ENCODE results near the gene GP1BB.

GP1BB gene

DNA sequence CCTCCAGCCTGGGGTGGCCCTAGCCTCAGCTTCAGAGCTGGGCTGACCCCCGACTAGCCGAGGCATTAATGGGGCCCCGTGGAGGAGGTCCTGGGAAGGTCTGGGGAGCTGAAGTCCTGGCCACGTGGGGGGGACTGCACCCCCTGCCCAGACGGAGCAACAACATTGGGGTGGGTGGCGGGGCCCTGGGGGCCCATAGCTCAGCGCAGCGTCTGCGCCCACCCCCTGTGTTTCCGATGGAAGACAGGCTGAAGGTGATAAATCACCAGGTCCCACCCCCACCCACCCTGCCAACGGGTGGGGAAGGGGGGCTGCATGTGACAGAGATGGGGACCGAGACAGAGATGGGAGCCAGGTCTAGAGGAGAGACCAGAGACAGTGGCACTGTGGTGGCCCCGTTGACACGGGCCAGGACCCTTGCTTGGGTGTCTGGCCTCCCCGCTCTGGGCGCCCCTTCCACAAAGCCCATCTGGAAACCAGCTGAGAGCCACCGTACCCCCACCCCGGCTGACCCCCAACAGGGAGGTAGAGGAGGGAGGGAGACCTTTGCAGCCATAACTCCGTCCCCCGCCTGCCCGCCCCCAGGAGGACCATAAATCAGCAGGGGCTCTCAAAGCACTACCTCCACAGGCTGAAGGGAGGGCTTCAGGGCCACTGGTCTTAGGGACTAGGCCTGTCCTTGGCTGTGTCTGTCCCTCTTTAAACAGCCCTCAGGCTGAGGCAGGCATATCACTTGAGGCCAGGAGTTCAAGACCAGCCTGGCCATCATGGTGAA is 8.2 kb downstream of the GP1BB start:
- Histone ChIP-seq H4K20me1 (ENCODE audit: insufficient read depth, low read length, poor library complexity, severe bottlenecking) (no peaks in the 10 kb centered on the region), H3F3A (ENCODE audit: low read depth) (no peaks in the 10 kb centered on the region), H3K27me3 (ENCODE audit: insufficient read depth, low read length, poor library complexity, severe bottlenecking) (no peaks in the 10 kb centered on the region), H3K79me2 (ENCODE audit: insufficient read depth, low read length) (no peaks in the 10 kb centered on the region), H3K4me3 (ENCODE audit: low read length, poor library complexity, severe bottlenecking) (peak overlapping the region; percentile 69), H3K4me1 (ENCODE audit: insufficient read depth, low read length, poor library complexity, severe bottlenecking) (no peaks in the 10 kb centered on the region), H3K9ac (ENCODE audit: low read depth, low read length, poor library complexity, severe bottlenecking) (no peak overlapping the region), H2AFZ (ENCODE audit: low read length) (no peak overlapping the region), H3K9me3 (ENCODE audit: insufficient read depth, low read depth, low read length) (no peaks in the 10 kb centered on the region), H3K9me2 (replicated peaks; ENCODE audit: low read depth, low read length) (no peaks in the 10 kb centered on the region), H3K4me2 (ENCODE audit: low read depth, low read length, poor library complexity, severe bottlenecking) (peak overlapping the region; percentile 74), H3K36me3 (ENCODE audit: insufficient read depth, low read length) (no peaks in the 10 kb centered on the region)
- TF ChIP-seq, protein P1, sequence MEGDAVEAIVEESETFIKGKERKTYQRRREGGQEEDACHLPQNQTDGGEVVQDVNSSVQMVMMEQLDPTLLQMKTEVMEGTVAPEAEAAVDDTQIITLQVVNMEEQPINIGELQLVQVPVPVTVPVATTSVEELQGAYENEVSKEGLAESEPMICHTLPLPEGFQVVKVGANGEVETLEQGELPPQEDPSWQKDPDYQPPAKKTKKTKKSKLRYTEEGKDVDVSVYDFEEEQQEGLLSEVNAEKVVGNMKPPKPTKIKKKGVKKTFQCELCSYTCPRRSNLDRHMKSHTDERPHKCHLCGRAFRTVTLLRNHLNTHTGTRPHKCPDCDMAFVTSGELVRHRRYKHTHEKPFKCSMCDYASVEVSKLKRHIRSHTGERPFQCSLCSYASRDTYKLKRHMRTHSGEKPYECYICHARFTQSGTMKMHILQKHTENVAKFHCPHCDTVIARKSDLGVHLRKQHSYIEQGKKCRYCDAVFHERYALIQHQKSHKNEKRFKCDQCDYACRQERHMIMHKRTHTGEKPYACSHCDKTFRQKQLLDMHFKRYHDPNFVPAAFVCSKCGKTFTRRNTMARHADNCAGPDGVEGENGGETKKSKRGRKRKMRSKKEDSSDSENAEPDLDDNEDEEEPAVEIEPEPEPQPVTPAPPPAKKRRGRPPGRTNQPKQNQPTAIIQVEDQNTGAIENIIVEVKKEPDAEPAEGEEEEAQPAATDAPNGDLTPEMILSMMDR (conservative IDR thresholded peaks at IDR 0.05; ENCODE audit: low read length): no peak
- TF ChIP-seq EZH2phosphoT487 (IDR thresholded peaks at IDR 0.05; ENCODE audit: borderline replicate concordance): no peak

DNA sequence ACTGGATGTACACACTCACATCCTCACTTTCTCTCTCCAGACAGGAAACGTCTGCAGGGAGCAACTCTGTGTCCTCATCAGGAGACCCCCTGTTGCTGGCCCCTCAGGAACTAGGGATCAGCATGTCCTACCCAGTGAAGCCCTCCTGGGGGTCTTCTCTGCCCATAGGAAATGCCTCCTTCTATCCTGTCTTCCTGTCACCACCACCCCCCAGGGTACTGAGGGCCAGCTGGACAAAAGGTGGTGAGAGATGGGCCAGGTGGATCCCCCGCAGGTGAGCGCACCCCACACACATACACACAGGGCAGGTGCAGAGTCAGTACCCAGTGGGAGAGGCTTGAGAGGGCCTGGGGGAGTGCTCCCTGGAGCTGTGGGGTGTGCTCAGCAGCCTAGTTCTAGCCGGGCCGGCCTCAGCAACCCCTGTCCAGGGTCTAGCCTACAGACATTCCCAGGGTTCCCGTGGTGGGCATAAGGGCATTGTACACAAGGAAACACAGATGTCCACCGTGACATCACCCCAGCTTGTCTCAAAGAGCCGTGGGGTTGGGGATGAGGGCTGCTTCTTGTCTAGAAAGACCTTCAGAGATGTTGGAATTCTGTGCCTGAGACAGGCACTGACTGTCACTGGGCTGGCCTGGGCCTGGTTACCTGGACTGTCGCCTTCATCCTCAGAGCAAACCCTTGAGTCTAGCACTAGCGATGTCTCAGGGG is 9.2 kb downstream of the GP1BB start:
- no peak overlapping the region for H2AFZ ChIP-seq (ENCODE audit: low read length)
- no peaks in the 10 kb centered on the region for H3K9me3 ChIP-seq (ENCODE audit: insufficient read depth, low read depth, low read length)
- no peak overlapping the region for H3K9ac ChIP-seq (ENCODE audit: low read depth, low read length, poor library complexity, severe bottlenecking)
- H3K4me1 ChIP-seq (ENCODE audit: insufficient read depth, low read length, poor library complexity, severe bottlenecking): no peaks in the 10 kb centered on the region
- no peak for TF ChIP-seq EZH2phosphoT487 (IDR thresholded peaks at IDR 0.05; ENCODE audit: borderline replicate concordance)
- TF ChIP-seq, protein P1 (conservative IDR thresholded peaks at IDR 0.05; ENCODE audit: low read length): no peak
- H3K4me2 ChIP-seq (ENCODE audit: low read depth, low read length, poor library complexity, severe bottlenecking): no peak overlapping the region
- H3K36me3 ChIP-seq (ENCODE audit: insufficient read depth, low read length): no peaks in the 10 kb centered on the region
- no peak overlapping the region for H3K4me3 ChIP-seq (ENCODE audit: low read length, poor library complexity, severe bottlenecking)
- no peaks in the 10 kb centered on the region for H4K20me1 ChIP-seq (ENCODE audit: insufficient read depth, low read length, poor library complexity, severe bottlenecking)
- H3K9me2 ChIP-seq (replicated peaks; ENCODE audit: low read depth, low read length): no peaks in the 10 kb centered on the region
- H3K79me2 ChIP-seq (ENCODE audit: insufficient read depth, low read length): no peaks in the 10 kb centered on the region
- H3K27me3 ChIP-seq (ENCODE audit: insufficient read depth, low read length, poor library complexity, severe bottlenecking): no peaks in the 10 kb centered on the region
- no peaks in the 10 kb centered on the region for H3F3A ChIP-seq (ENCODE audit: low read depth)

DNA sequence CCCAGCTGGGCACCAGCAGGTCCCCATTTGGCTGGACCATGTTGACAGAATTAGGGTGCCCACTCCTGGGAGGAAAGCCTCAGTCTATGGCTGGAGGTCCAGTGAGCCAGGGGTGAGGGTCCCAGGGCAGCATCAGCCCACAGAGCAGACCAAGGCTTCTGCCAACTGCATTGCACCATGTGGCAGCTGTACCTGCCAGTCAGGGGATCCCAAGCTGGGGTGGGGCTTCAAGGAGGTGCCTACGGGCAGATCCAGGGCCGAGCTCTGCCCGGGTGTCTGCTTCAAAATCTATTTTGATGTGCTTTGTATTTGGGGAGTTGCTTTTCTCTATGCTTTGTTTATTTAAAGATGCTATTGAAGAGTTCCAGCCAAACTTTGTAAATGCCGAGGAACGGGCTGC is 10.4 kb downstream of the GP1BB start:
- Histone ChIP-seq H3K4me3 (ENCODE audit: low read length, poor library complexity, severe bottlenecking) (no peak overlapping the region), H3K79me2 (ENCODE audit: insufficient read depth, low read length) (no peaks in the 10 kb centered on the region), H3K9ac (ENCODE audit: low read depth, low read length, poor library complexity, severe bottlenecking) (no peak overlapping the region), H3K36me3 (ENCODE audit: insufficient read depth, low read length) (no peaks in the 10 kb centered on the region), H4K20me1 (ENCODE audit: insufficient read depth, low read length, poor library complexity, severe bottlenecking) (no peaks in the 10 kb centered on the region), H3F3A (ENCODE audit: low read depth) (no peaks in the 10 kb centered on the region), H3K9me2 (replicated peaks; ENCODE audit: low read depth, low read length) (no peaks in the 10 kb centered on the region), H3K4me2 (ENCODE audit: low read depth, low read length, poor library complexity, severe bottlenecking) (no peak overlapping the region), H2AFZ (ENCODE audit: low read length) (no peak overlapping the region), H3K4me1 (ENCODE audit: insufficient read depth, low read length, poor library complexity, severe bottlenecking) (no peaks in the 10 kb centered on the region), H3K9me3 (ENCODE audit: insufficient read depth, low read depth, low read length) (no peaks in the 10 kb centered on the region), H3K27me3 (ENCODE audit: insufficient read depth, low read length, poor library complexity, severe bottlenecking) (no peaks in the 10 kb centered on the region)
- no peak for TF ChIP-seq EZH2phosphoT487 (IDR thresholded peaks at IDR 0.05; ENCODE audit: borderline replicate concordance)
- TF ChIP-seq, protein P1 (conservative IDR thresholded peaks at IDR 0.05; ENCODE audit: low read length): no peak
